ENCODE data around the gene DYRK3.

Gene DYRK3

DNA sequence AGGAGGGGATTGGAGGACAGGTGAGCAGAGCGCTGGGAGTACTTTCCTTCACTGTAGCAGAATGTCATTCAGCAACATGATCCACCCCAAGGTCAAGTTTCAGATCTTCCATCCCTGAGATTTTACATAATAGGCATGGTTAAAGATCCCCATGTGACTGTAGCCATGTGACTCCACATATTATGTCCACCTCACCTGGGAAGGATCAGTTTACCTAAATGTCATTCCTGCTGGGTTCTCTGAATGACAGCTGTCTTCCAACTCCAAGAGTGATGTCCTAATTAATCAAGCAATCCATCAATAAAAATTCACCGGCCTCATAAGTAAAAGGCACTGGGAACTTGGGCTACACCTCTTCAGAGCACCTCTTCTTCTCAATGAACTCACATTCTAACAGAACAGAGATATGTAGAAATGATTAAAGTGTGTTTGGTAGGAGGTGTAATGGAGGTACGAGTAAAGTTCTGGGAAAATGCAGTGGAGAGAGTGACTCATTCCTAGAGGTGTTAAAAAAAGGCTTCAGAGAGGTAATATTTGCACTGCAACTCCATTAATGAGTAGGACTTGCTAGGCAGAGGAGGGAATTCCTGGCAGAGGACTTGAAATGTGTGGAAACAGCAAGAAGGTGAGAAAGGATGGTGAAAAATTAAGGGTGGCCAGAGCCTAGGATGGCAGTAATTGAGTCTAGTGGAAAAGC, 27.2 kb downstream of the DYRK3 start:
- DNase-seq = no peak

DNA sequence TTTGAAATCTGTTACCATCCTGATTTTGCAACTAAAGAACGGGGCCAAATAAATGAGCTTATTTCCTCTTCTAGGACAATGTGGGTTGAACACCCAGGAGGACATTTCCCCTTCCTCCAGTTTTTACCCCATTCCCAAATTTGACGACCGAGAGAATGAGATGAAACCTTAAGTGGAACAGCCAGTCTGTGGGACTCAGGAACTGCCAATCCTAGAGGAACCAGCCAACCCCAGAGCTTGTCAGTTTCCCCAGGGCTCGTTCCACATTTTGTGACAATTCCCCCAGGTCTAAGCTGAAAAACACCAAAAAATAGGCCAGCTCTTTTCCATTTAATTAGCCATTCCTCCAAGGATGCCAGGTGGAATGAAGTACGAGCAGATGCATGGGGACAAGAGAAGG, 28.0 kb downstream of the DYRK3 start:
- no peak for DNase-seq

DNA sequence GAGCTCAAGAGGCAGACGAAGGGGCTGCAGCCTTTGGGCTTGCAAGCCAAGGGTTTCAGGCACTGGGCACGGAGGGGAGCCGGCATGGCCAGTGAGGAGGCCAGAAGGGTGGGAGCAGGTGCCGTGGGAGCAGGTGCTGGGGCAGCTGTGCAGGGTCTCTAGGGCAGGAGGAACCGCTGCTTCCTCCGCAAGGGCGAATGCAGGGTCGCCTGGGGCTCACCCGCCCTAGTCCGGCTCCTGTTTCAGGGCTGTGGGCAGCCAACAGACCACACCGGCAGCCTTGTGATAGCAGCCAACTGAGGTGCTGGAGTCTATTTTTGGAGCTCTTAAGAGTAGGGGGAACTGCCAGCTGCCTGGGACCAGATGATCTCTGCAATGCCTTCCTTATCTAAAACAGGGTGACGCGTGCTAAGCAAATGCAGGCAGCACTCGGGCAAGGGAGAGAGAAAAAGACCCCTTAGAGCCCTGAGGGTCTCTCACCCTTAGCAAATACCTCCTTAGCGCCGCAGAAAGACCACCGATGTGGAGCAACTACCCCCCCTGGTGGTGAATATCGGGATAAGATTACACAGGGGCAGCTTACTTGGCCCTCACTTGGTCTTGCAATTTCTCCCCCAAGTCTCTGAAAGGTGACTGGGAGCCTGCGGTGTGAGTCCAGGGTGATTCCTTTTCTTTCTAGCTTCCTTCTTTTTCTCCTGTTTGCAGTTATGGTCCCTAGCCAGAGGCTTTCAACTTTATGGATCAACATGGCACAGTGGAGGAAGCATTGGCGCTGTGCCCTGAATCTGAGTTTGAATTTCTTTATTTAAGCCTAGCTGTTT, 28.7 kb downstream of the DYRK3 start:
- DNase-seq = peak; percentile 56 to 76

DNA sequence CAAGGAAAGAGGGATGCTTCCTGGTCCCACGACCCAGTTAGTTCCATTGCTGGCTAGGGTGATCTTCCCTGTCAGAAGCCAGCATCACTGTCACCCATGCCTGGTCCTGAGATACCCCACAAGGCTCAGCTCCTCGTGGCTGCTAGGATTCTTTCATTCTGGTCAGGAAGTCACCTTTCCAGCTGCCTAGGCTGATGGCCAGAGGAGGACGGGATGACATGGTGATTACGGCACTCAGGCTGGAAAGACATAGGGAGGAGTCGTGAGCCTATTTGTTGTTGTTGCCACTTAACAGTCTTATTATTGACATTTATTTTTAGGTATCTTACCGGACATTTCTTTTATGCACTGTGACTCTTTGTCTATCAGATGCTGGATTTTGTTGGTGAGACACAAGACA, 29.4 kb downstream of the DYRK3 start:
- no peak for DNase-seq

DNA sequence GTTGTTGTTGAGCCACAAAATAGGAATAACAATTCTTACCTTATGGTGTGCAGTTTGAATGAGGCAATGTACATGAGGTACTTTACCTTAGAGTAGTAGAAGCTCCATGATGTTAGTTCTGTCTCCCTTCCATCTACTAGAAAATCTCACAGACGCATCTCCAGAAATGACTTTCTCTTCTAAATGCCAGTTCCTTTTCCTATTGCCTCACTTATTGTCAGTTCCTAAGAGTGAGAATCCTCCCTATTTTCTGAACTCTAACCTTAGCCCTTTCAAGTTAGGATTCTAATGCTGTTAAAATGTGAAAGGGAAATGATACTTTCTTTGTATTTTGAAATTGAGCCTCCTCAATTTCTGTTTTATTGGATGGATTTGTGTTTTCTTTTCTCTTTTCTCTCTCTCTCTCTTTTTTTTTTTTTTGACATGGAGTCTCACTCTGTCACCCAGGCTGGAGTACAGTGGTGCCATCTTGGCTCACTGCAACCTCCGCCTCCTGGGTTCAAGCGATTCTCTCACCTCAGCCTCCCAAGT, 30.8 kb downstream of the DYRK3 start:
- DNase-seq = no peak

DNA sequence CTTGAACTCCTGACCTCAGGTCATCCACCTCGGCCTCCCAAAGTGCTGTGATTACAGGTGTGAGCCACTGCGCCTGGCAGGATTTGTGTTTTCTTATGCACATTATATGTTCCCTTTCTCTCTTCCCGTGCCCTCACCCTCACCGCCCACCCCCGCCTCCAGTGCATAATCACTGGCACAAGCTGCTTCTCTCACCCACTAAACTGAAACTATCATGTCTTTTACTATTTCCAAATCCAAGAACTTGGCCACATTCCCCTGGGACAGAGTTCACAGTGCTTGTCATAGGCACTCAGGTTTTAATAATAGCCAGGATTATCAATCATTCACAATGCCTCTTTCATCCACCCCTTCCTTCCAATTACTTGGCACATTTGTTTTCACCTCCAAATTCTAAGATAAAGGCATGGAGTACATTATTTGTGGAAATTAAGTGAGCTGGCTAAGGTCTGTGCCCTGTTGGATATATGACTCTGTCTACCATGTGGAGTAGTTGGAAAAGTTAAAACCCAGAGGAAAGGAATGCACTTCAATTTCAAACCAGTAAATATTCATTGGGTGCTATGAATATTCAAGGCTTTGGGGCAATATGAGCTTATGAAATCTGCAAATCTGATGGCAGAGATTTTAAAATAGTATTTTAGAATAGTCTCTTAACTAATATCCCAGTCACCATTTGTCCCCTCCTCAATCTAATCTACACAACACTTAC, 31.8 kb downstream of the DYRK3 start:
- no peak for DNase-seq

DNA sequence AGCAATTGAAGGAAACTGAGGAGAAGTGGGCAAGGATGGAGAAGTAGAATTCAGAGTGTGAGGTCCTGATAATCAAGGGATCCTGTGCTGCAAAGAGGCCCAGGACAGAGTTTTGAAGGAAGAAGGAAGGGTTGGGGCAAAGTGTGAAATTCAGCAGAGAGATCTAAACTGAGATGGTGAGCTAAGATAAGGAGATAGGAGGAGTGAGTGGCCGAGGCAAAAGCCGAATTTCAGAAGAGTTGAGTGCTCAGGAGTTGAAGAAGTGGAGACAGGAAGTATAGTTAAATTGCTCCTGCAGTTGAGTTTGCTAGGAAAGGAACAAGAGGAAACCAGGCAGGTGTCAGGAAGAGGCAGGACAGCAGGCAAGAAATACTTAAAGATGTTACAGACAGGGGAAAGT, 33.0 kb downstream of the DYRK3 start:
- no peak for DNase-seq

DNA sequence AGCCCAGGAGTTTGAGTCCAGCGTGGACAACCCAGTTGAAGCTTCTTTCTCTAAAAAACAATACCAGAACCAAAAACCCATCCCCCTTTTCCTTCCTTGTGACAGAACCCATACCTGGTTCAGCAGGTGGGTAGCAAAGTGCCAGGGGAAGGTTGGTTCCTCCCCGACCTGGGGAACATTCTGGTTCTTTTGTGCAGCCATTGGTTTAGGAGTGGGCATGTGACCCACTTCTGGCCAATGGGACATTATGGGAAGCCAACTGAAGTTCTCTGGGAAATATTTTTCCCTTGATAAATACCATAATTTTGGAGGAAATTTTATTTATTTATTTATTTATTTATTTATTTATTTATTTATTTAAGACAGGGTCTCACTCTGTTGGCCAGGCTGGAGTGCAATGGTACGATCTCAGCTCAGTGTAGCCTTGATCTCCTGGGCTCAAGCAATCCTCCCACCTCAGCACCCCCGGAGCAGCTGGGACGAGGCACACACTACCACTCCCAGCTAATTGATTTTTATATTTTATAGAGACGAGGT, 33.6 kb downstream of the DYRK3 start:
- DNase-seq = no peak

DNA sequence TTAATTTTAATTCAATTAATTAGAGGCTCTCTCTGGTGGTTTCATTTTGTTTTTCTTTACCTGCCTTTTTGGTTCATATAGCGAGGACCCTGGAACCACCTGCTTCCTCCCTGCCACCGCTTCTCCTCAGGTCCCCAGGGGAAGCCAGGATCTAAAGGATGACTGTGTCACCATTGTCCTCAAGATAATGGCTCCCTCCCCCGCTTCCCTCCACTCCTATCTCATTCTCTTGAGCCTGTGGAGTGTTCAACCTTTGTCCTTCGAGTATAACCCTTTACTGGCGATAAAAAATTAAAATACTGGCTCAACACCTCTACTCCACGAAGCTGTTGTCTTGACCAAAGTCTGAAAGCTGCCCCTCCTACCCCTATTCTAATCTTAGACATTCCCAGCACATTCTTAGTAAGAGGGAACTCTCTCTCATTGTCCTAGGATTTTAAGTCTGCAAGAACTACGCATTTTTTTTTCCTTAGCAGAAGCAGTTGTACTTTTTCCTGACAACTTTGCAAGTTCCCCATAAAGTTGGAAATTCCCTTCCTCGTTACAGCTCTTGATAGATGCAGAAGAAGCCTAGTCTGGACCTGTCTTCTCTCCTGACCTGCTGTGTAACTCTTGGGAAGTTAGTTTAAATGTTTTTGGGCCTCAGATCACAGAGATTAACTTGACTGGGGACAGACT, 36.8 kb downstream of the DYRK3 start:
- no peak for DNase-seq

DNA sequence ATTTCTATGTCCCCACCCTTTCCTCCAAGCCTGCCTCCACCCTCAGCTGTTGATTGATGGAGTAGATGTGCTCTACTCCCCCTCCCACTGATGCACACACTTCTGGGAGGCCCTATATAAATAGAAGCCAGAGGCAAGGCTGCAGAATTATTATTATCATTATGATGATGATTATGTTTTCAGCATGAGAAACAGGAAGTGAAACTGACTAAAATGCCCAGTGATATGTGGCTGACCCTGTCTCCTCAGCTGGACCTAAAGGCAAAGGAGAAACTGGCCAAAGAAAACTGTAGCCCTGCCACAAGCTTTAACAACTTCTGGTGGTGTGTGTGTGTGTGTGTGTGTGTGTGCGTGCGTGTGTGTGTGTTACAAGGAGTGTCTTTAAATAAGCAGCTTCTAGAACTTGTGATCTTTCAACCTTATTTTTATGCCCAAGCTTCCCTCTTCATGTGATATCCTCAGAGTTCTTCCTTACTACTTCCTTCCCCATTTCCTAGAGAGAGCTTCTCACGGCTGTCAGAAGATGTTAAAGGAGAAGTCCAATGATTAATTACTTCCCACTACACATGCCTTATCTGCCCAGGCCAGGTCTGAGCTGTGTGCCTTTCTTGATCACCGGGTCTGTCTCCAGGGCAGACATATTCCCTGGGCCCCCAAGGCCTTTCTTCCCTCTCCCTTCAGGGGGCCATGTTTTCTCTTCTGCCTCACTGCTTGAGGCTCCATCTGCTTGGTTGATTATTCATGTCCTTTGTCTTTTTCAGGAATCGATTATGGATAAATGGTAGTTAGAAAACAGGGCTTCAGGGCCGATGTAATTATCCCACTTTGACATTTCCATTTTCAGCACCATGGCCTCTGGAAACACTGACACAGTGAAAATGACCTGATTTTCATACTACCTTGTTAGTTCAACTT, 37.8 kb downstream of the DYRK3 start:
- no peak for DNase-seq

DNA sequence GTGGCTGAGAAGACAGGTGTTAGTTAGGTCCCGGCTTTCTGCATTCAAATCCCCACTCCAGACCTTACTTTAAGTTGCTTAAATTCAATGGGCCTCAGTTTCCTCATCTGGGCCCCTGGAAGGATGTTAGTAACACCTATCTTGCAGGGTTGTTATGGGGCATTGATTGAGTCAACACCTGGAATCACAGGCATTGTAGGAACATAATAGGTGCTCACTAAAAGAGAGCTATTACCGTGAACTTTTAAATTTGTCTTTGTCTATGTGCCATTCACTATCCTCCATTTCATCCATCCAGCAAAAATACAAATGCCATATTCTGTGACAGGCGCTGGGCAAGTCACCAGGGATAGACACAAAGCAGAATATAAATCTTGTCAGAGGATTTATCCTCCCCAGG, 38.9 kb downstream of the DYRK3 start:
- no peak for DNase-seq

DNA sequence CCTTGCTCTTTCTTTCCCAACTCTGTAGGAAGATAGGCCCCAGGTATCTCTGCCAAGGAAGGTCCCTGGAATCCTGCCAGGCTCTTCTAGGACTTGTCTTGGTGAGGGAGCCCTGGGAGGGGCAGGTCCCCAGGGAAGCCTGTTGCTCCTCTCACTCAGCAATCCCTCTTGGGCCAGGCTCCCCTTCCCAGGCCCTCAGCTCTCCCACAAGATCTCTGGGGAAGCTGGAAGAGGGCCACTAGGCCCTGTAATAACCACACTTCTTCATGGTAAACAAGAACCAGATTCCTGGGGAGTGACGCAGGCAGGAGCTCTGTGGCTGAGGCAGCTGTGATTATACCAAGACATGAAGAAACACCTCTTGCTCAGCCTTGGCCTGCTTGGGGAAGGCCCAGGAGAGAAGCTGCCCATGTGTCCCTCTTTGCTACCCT, 39.4 kb downstream of the DYRK3 start:
- no peak for DNase-seq

DNA sequence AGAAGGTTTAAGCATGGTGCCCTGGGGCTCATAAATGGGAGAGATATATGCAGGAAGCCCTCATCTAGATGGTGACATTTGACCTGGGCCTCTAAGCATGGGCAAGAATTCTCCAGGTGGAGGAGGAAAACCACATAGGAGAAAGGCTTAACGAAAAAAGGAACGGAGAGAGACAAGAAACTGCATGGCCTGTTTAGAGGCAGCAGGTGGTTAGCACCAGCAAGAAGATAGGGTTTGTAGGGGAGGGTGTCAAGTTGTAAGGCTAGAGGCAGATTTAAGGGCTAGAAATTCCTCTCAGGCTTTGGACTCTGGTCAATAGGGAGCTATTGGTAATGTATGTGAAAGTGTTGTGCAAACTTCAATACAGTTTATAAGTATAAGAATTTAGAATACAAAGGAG, 41.2 kb downstream of the DYRK3 start:
- DNase-seq = no peak

DNA sequence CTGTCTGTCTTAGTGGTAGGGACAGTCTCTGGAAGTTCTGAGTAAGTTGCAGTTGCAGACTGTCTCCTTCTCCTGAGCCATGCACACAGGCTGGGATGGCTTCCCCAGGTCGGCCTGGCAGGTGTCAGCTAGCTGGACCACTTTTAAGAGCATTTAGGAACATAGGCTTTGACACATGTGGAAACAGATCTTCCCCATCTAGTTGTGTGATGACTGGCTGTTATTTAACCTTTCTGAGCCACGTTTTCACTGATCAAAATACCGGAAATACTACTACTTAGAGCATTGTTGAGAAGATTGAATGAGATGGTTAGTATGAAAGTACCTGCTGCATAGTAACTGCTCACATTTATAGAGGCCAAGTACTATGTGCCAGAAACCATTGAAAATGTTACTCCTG, 43.2 kb downstream of the DYRK3 start:
- DNase-seq = no peak

DNA sequence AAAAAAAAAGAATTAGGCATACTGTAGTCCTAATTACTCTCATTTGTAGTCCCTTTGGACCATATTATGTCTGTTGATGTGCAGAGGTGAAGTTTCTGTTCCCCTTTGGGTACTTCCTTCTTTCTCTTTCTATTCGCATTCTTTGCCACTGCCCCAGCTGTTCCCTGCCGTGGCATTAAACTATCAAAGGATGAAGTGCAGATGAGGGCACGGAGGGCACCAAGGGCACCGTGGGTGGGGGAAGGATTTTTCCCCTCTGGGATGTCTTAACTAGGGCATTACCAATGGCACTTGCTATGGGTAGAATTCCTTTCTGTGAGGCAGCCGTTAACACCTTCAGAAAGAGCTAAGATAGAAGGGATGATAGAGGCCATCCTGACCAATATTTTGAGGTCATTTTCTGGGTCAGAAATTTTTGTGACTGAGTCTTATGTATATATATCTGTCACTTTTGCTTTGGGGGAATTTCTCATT, 44.4 kb downstream of the DYRK3 start:
- peak; percentile 20 to 41 for DNase-seq

DNA sequence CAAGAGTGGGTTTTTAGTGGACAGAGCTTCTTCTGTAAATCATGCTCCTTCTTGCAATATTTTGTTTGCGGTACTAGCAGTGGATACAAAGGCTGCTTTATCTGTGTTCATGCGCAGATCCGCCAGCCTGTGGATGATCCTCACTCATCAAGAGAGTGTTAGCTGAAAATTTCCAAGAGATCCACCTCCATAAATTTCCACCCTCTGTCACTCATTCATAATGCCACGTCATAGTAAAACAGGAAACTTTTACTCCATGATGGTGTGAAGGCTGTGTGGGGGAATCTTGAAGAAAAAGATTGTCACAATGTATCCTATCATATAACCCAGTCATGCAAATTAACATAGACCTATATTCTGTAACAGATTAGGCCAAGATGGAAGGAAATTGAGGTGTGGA, 44.9 kb downstream of the DYRK3 start:
- DNase-seq = no peak

DNA sequence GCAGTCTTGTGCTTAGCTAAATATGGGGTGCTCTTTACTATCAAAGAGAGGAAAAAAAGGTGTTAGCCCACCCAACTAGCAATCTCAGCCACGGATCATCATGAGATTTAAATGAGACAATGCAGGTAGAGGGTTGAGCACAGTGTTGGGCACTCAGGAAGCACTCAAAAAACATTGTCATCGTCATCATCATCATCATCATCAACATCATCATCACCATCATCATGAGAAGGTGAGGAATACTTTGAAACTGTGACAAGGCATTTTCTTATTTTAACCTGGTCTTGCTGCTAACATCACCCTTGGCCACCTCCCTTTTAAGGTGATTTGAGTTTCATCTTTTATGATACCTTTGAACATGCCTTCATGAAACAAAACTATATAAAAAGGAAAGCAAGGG, 46.0 kb downstream of the DYRK3 start:
- no peak for DNase-seq

DNA sequence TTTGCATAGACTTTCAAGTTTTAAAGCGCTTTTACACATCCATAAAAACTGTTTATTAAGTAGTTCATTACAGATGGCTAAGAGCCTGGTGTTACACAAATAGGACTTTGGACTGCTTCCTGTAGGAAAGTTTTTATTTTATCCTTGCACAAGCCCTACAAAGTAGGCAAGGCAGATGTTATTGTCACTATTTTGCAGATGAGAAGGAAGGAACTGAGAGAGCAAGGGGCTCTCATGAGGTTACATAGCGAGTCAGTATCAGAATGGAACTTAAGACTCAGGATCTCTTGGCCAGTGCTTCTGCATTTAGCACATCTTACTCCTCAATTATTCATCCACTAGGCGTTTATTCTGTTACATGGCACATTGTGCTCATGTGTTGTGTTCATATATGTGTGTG, 46.8 kb downstream of the DYRK3 start:
- no peak for DNase-seq

DNA sequence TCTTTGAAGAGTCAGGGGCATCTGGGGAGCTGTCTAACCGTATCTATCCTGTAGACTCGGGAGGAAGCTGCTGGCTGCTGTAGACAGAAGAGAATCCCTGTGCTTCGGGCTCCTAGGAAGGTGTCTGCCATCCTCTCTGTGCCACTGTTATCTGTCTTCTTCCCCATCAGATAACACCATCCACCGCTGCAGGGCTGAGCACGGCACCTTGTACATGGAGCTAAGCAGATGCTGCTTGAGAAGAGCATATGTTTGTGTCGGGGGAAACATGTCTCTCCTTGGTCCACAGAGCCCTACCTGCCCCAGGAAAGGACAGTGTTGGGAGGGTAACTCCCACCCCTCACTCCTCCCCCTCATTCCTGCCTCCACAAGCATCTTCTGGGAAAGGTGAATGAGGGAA, 48.0 kb downstream of the DYRK3 start:
- no peak for DNase-seq

DNA sequence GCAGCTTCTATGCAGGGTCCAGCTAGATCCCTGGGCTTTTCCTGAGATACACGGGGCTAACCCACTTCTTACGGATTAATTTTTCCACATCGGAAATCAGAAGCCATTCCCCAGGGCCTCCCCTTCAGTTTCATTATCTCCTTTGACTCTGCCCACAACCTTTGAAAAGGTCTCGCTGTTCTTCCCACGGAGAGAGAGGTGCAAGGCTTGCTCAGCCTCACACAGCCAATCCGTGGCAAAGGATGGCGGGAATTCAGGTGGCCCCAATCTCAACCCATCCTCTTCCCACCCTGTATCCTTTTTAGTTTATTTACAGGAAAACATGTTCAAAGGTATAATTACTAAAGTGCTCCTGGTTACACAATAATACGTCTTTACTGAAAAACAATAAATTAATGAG, 48.7 kb downstream of the DYRK3 start:
- no peak for DNase-seq

All from CD4-positive, alpha-beta T cell treated with Interferon alpha-2 for 1 hour (primary cell).